Suprapubic skin (tissue), 4 donors: ENCODE measurements around the gene HFM1.

Source experiments
- EP300 ChIP-seq: sonication (generic); formaldehyde crosslinking; IDR thresholded peaks from one replicate; pipeline ENCODE4 v1.6.1; 2017; ENCODE audit warnings: antibody characterized with exemption
- POLR2A ChIP-seq, 2 donors: fragments of 450-650 bp; IDR thresholded peaks; one replicate each; pipeline ENCODE4 v1.6.1; 2017; ENCODE audit warnings: antibody characterized with exemption in 2 of 2, mild to moderate bottlenecking in 2 of 2, moderate library complexity in 2 of 2
- POLR2AphosphoS5 ChIP-seq, 3 donors: sonication (generic); formaldehyde crosslinking; IDR thresholded peaks; one replicate each; pipeline ENCODE4 v1.6.1; 2017; ENCODE audit warnings: antibody characterized with exemption in 3 of 3
- TF ChIP-seq, protein P1 (sequence below), 2 donors: fragments of 200-600 bp in 1 of 2; fragments of 450-650 bp in 1 of 2; sonication (generic) in 1 of 2; IDR thresholded peaks; one replicate each; pipeline ENCODE4 v1.5.1; 2016 to 2019; ENCODE audit warnings: antibody characterized with exemption in 2 of 2, mild to moderate bottlenecking in 1 of 2, moderate library complexity in 1 of 2

DNA sequence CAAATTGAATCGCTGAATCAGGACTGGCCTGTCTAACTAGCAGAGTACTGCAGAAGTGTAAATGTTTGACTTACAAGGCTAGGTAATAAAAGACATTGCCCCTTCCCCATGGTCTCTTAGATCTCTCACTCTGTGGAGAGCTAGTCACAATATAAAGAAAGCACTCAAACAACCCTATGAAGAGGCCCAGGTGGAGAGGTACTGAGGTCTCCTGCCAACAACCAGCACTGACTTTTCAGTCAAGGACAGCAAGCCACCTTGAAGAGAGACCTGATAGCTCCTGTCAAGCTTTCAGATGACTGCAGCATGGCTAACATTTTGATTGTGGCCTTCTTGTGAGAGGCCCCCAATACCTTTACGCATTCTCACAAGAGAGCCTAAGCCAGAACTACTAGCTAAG is 18.5 kb downstream of the HFM1 start:
- TF ChIP-seq, protein P1, sequence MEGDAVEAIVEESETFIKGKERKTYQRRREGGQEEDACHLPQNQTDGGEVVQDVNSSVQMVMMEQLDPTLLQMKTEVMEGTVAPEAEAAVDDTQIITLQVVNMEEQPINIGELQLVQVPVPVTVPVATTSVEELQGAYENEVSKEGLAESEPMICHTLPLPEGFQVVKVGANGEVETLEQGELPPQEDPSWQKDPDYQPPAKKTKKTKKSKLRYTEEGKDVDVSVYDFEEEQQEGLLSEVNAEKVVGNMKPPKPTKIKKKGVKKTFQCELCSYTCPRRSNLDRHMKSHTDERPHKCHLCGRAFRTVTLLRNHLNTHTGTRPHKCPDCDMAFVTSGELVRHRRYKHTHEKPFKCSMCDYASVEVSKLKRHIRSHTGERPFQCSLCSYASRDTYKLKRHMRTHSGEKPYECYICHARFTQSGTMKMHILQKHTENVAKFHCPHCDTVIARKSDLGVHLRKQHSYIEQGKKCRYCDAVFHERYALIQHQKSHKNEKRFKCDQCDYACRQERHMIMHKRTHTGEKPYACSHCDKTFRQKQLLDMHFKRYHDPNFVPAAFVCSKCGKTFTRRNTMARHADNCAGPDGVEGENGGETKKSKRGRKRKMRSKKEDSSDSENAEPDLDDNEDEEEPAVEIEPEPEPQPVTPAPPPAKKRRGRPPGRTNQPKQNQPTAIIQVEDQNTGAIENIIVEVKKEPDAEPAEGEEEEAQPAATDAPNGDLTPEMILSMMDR (IDR thresholded peaks at IDR 0.05) = no peak
- TF ChIP-seq POLR2A (IDR thresholded peaks at IDR 0.05) = no peak
- no peak for TF ChIP-seq EP300
- no peak for TF ChIP-seq POLR2AphosphoS5 (IDR thresholded peaks at IDR 0.05)
